ENCODE results near the gene TGM5. TPM values are rescaled to one million over a fixed set of nuclear protein-coding genes. Genes with fewer than 3 reads are reported as not detected.

Gene TGM5
- total and polyA plus RNA-seq, 2 donors (not counting 3 experiments of a cell fraction or from before 2014, with no cell fraction given): not detected

DNA sequence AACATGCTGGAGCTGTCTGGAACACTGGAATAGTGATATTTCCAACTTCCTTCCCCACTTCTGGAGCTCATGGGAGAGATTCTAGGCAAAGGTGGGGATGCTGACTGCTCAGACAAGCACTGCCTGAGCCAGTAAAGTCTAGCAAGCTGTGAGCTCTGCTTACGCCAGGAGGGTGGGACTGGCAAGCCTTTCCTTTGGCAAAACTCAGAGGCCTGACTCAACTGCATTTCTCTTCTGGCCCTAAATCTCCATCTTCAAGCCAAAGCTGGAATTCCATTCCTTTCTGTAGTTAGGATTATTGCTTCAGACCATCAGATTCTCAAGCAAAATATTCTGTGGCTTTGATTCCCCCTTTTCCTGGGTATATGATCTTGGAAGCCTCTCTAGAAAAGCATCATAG is 25.6 kb downstream of the TGM5 start:
- Histone ChIP-seq H3K9me1 (replicated peaks; ENCODE audit: control insufficient read depth, extremely low read depth, insufficient read depth, low read length) (no peaks in the 10 kb centered on the region), H3K4me1 (ENCODE audit: control insufficient read depth, extremely low read depth, insufficient read depth, low read length) (no peaks in the 10 kb centered on the region), H3K27me3 (ENCODE audit: control insufficient read depth in 2 of 2, insufficient read depth in 2 of 2, low read length in 2 of 2) (peaks cover 5 to 8% of the 10 kb centered on the region in 2 experiments), H3K9me3 (replicated peaks; ENCODE audit: control insufficient read depth, insufficient read depth, low read length) (no peaks in the 10 kb centered on the region), H3K4me3 (replicated peaks in 1 of 3; ENCODE audit: insufficient read depth in 1 of 3, low read depth in 1 of 3, low read length in 3 of 3) (no peak overlapping the region), H3K4me2 (ENCODE audit: insufficient read depth, low read length) (no peak overlapping the region), H4K20me1 (replicated peaks; ENCODE audit: control insufficient read depth, extremely low read depth, insufficient read depth, low read length) (no peaks in the 10 kb centered on the region), H2AFZ (ENCODE audit: low read depth, low read length) (no peak overlapping the region), H3K79me2 (ENCODE audit: control insufficient read depth, insufficient read depth, low read length) (no peaks in the 10 kb centered on the region), H3K27ac (ENCODE audit: insufficient read depth, low read depth, low read length) (no peak overlapping the region), H3K9ac (replicated peaks; ENCODE audit: extremely low read depth, insufficient read depth, low read length) (no peak overlapping the region), H3K36me3 (ENCODE audit: control insufficient read depth in 2 of 2, extremely low read depth in 1 of 2, insufficient read depth in 2 of 2, low read length in 2 of 2) (no peaks in the 10 kb centered on the region)
- ChIA-PET CTCF (interaction anchor here (0.9 to 3.2 kb wide), 3 partner anchors 11 to 22 kb away, joined by 3 to 18 read pairs (median 4); no protein-coding TSS in a partner anchor), POLR2A (no interaction called here)
- DNase-seq (ENCODE audit: low read depth, low spot score) (no peak), FAIRE-seq (no peak)
- dilution Hi-C loops (cut with MboI; ENCODE audit: extremely low pct_ligation_motif_present, low sequenced_read_pairs) (no loop called here), intact Hi-C loops (cut with micrococcal nuclease) (no loop called here)
- no TSS peak for BruUV-seq (replicated peaks)
- no peak for TF ChIP-seq EZH2 (IDR thresholded peaks at IDR 0.05; ENCODE audit: borderline replicate concordance, low read depth, low read length, severe bottlenecking)
- TF ChIP-seq MYC (IDR thresholded peaks at IDR 0.05; ENCODE audit: low read depth, low read length): no peak
- TF ChIP-seq, protein P1, sequence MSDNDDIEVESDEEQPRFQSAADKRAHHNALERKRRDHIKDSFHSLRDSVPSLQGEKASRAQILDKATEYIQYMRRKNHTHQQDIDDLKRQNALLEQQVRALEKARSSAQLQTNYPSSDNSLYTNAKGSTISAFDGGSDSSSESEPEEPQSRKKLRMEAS (IDR thresholded peaks at IDR 0.05; ENCODE audit: insufficient read depth, insufficient read length): no peak
- TF ChIP-seq FOS (IDR thresholded peaks at IDR 0.05; ENCODE audit: borderline replicate concordance, insufficient read depth, low read length): no peak
- no peak for TF ChIP-seq POLR2AphosphoS5 (IDR thresholded peaks at IDR 0.05; ENCODE audit: insufficient read depth, low read depth, low read length)
- TF ChIP-seq, protein P2, sequence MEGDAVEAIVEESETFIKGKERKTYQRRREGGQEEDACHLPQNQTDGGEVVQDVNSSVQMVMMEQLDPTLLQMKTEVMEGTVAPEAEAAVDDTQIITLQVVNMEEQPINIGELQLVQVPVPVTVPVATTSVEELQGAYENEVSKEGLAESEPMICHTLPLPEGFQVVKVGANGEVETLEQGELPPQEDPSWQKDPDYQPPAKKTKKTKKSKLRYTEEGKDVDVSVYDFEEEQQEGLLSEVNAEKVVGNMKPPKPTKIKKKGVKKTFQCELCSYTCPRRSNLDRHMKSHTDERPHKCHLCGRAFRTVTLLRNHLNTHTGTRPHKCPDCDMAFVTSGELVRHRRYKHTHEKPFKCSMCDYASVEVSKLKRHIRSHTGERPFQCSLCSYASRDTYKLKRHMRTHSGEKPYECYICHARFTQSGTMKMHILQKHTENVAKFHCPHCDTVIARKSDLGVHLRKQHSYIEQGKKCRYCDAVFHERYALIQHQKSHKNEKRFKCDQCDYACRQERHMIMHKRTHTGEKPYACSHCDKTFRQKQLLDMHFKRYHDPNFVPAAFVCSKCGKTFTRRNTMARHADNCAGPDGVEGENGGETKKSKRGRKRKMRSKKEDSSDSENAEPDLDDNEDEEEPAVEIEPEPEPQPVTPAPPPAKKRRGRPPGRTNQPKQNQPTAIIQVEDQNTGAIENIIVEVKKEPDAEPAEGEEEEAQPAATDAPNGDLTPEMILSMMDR (IDR thresholded peaks at IDR 0.05; ENCODE audit: extremely low read depth in 1 of 2, insufficient read depth in 1 of 2, low read depth in 1 of 2, low read length in 2 of 2): no peak
- TF ChIP-seq GATA2 (IDR thresholded peaks at IDR 0.05; ENCODE audit: insufficient read depth, insufficient read length, low read depth, low read length): no peak
- no peak for TF ChIP-seq POLR2A (IDR thresholded peaks at IDR 0.05; ENCODE audit: low read depth, low read length)
- no peak for TF ChIP-seq JUN (IDR thresholded peaks at IDR 0.05; ENCODE audit: borderline replicate concordance, insufficient read depth, insufficient read length, low read depth)
